Liver (tissue), 9 donors: ENCODE data around the gene TEX48. TPM values are rescaled to one million over a fixed set of nuclear protein-coding genes. Genes with fewer than 3 reads are reported as not detected.

ENCODE experiments used
- DNase-seq: peaks from one replicate; pipeline ENCODE4 v3.0.0-alpha.2; 2017; ENCODE audit warnings: low spot score
- H3K27ac ChIP-seq, 2 donors: one replicate each; pipeline ENCODE4 v1.7.0; 2013; ENCODE audit warnings: inconsistent platforms in 2 of 2, low read length in 2 of 2, control low read depth in 1 of 2, low read depth in 1 of 2, mild to moderate bottlenecking in 1 of 2
- H3K27me3 ChIP-seq, 4 donors: one replicate each; pipeline versions ENCODE4 v1.6.1 to v1.7.0; 2013; ENCODE audit warnings: low read length in 3 of 4, inconsistent platforms in 1 of 4, mild to moderate bottlenecking in 1 of 4, moderate library complexity in 1 of 4; ENCODE audit not compliant: control insufficient read depth in 4 of 4, insufficient read depth in 4 of 4
- H3K36me3 ChIP-seq, 4 donors: one replicate each; pipeline versions ENCODE4 v1.6.1 to v1.7.0; 2013; ENCODE audit warnings: low read length in 3 of 4, mild to moderate bottlenecking in 3 of 4, low read depth in 1 of 4, moderate library complexity in 1 of 4; ENCODE audit not compliant: control insufficient read depth in 4 of 4, insufficient read depth in 3 of 4
- H3K4me1 ChIP-seq, 4 donors: one replicate each; pipeline versions ENCODE4 v1.6.1 to v1.7.0; 2013; ENCODE audit warnings: low read length in 3 of 4, mild to moderate bottlenecking in 3 of 4, moderate library complexity in 1 of 4; ENCODE audit not compliant: control insufficient read depth in 4 of 4, insufficient read depth in 4 of 4
- H3K4me3 ChIP-seq, 3 donors: one replicate each; pipeline versions ENCODE4 v1.6.1 to v1.7.0; 2013; ENCODE audit warnings: low read length in 3 of 3, control low read depth in 1 of 3, low read depth in 1 of 3, mild to moderate bottlenecking in 1 of 3
- H3K9ac ChIP-seq, 2 donors: one replicate each; pipeline ENCODE4 v1.7.0; 2013; ENCODE audit warnings: low read length in 2 of 2, mild to moderate bottlenecking in 2 of 2, moderate library complexity in 2 of 2, control low read depth in 1 of 2, low read depth in 1 of 2
- H3K9me3 ChIP-seq, 4 donors: one replicate each; pipeline versions ENCODE4 v1.6.1 to v1.7.0; 2013; ENCODE audit warnings: low read length in 3 of 4; ENCODE audit not compliant: control insufficient read depth in 4 of 4
- ATF3 ChIP-seq: IDR thresholded peaks from 2 replicates; pipeline ENCODE4 v1.6.1; 2016; ENCODE audit warnings: antibody characterized with exemption
- CTCF ChIP-seq: fragments of 150-350 bp; IDR thresholded peaks from 2 replicates; pipeline ENCODE4 v1.5.1; 2017; ENCODE audit warnings: improper control_type of control experiment, low read depth, low read length; ENCODE audit not compliant: missing input control
- FOXA1 ChIP-seq: IDR thresholded peaks from 2 replicates; pipeline ENCODE4 v1.6.1; 2016; ENCODE audit warnings: antibody characterized with exemption
- FOXA2 ChIP-seq: IDR thresholded peaks from 2 replicates; pipeline ENCODE4 v1.6.1; 2016; ENCODE audit warnings: antibody characterized with exemption
- HNF4A ChIP-seq, 2 donors: conservative IDR thresholded peaks; 2 replicates each; pipeline ENCODE4 v1.6.1; 2016; ENCODE audit warnings: antibody characterized with exemption in 2 of 2, mild to moderate bottlenecking in 2 of 2
- NR2F2 ChIP-seq: IDR thresholded peaks from 2 replicates; pipeline ENCODE4 v1.6.1; 2016; ENCODE audit warnings: antibody characterized with exemption
- RAD21 ChIP-seq, 2 donors: IDR thresholded peaks; 2 replicates each; pipeline ENCODE4 v1.6.1; 2016; ENCODE audit warnings: antibody characterized with exemption in 2 of 2, mild to moderate bottlenecking in 2 of 2
- SP1 ChIP-seq: IDR thresholded peaks from 2 replicates; pipeline ENCODE4 v1.6.1; 2018; ENCODE audit warnings: antibody characterized with exemption, mild to moderate bottlenecking
- TAF1 ChIP-seq: conservative IDR thresholded peaks from 2 replicates; pipeline ENCODE4 v1.6.1; 2016; ENCODE audit warnings: antibody characterized with exemption, mild to moderate bottlenecking
- YY1 ChIP-seq: IDR thresholded peaks from 2 replicates; pipeline ENCODE4 v1.6.1; 2016; ENCODE audit warnings: antibody characterized with exemption, mild to moderate bottlenecking
- ZBTB33 ChIP-seq: IDR thresholded peaks from 2 replicates; pipeline ENCODE4 v1.6.1; 2016; ENCODE audit warnings: antibody characterized with exemption
- WGBS: extraction: QIAGEN DNeasy Blood & Tissue Kit; methylation state at CpG from one replicate; pipeline ENCODE4 v1.1.7; 2013; 5-methylcytosine and 5-hydroxymethylcytosine counted together
- polyA plus RNA-seq, 2 donors: library from polyadenylated mRNA; stranded (reverse) in 1 of 2; unstranded in 1 of 2; fragments of 200-250 nt in 1 of 2; fragments of >200 nt in 1 of 2; fragmentation: Nextera tagmentation in 1 of 2; extraction: Ambion mirVana in 1 of 2; gene quantifications; one replicate each; pipeline versions ENCODE4 v1.2.1 to v1.2.3, GENCODE V29; 2013 to 2015
- total RNA-seq, 2 donors: library from RNA; depleted of rRNA; stranded (reverse); fragments of >200 nt; gene quantifications; one replicate each; pipeline ENCODE4 v1.2.3, GENCODE V29; 2014
- donor health status: healthy.
- donor health status: healthy.
- donor health status: healthy.
- donor health status: healthy.
- donor health status: healthy.

TEX48 gene
- total and polyA plus RNA-seq, 4 donors: not detected

- no peaks in the 10 kb centered on the region for H3K4me1 ChIP-seq
- no peak for TF ChIP-seq SP1
- no peak overlapping the region for H3K27ac ChIP-seq
- 47% methylated on average over 2 of the region's 2 CpGs for WGBS
- H3K9me3 ChIP-seq: no peaks in the 10 kb centered on the region
- DNase-seq: no peak
- peaks cover 0 to 30% (median 17%) of the 10 kb centered on the region in 4 donors for H3K36me3 ChIP-seq
- no peaks in the 10 kb centered on the region for H3K27me3 ChIP-seq
- H3K4me3 ChIP-seq: no peak overlapping the region
- H3K9ac ChIP-seq: no peak overlapping the region
Observed at GRCh38 chr9:114631166-114631565, 50.8 kb downstream of the TEX48 start.

GRCh38 chr9:114629563-114630090 is 52.4 kb downstream of the TEX48 start:
- WGBS: 92% methylated on average over 7 of the region's 7 CpGs
- H3K27ac ChIP-seq: no peak overlapping the region
- no peak overlapping the region for H3K9ac ChIP-seq
- no peak for TF ChIP-seq CTCF
- TF ChIP-seq FOXA2: no peak
- TF ChIP-seq FOXA1: no peak
- no peak for TF ChIP-seq NR2F2
- no peak for TF ChIP-seq ZBTB33
- TF ChIP-seq RAD21 (IDR thresholded peaks at IDR 0.05): no peak
- TF ChIP-seq YY1: no peak
- no peak for TF ChIP-seq SP1
- TF ChIP-seq TAF1: no peak
- no peaks in the 10 kb centered on the region for H3K9me3 ChIP-seq
- DNase-seq: no peak
- H3K4me3 ChIP-seq: no peak overlapping the region
- no peaks in the 10 kb centered on the region for H3K4me1 ChIP-seq
- H3K27me3 ChIP-seq: no peaks in the 10 kb centered on the region
- H3K36me3 ChIP-seq: peaks cover 0 to 30% (median 17%) of the 10 kb centered on the region in 4 donors

GRCh38 chr9:114627553-114627952 is 54.4 kb downstream of the TEX48 start:
- H3K9ac ChIP-seq: no peak overlapping the region
- WGBS: 97% methylated on average over 1 of the region's 1 CpG
- H3K36me3 ChIP-seq: peaks cover 0 to 22% (median 15%) of the 10 kb centered on the region in 4 donors
- no peaks in the 10 kb centered on the region for H3K4me1 ChIP-seq
- no peak for DNase-seq
- no peaks in the 10 kb centered on the region for H3K27me3 ChIP-seq
- H3K27ac ChIP-seq: no peak overlapping the region
- TF ChIP-seq HNF4A (conservative IDR thresholded peaks at IDR 0.05) (no peak), ATF3 (no peak), YY1 (no peak)
- H3K9me3 ChIP-seq: no peaks in the 10 kb centered on the region
- H3K4me3 ChIP-seq: no peak overlapping the region
